GM21423 (cell line): Measurements from ENCODE around the gene GRIA4.

Experiments used
- ATAC-seq: cut with Tn5 transposase; IDR thresholded peaks from one replicate; pipeline ENCODE4 v1.9.1; 2021; ENCODE audit warnings: mild to moderate bottlenecking, moderate library complexity; ENCODE audit not compliant: unreplicated experiment

Gene GRIA4

GRCh38 chr11:105609832-105610781 is at the start of gene GRIA4:
TSS of gene GRIA4 (plus strand) at chr11:105610073. CDS start at chr11:105610998, 925 bp downstream.
- no peak for ATAC-seq

- ATAC-seq: no peak
Observed at GRCh38 chr11:105573091-105573490, 36.8 kb upstream of the GRIA4 start.

- no peak for ATAC-seq
Observed at GRCh38 chr11:105574974-105575373, 34.9 kb upstream of the GRIA4 start.

GRCh38 chr11:105577641-105578040 is 32.2 kb upstream of the GRIA4 start:
- no peak for ATAC-seq

GRCh38 chr11:105579111-105579510 is 30.8 kb upstream of the GRIA4 start:
- ATAC-seq: no peak

- no peak for ATAC-seq
Observed at GRCh38 chr11:105582497-105582896, 27.4 kb upstream of the GRIA4 start.

- ATAC-seq: no peak
Observed at GRCh38 chr11:105588001-105588400, 21.9 kb upstream of the GRIA4 start.

GRCh38 chr11:105589346-105589745 is 20.5 kb upstream of the GRIA4 start:
- no peak for ATAC-seq

- ATAC-seq: no peak
Observed at GRCh38 chr11:105592035-105592434, 17.8 kb upstream of the GRIA4 start.

- ATAC-seq: no peak
Observed at GRCh38 chr11:105598371-105598770, 11.5 kb upstream of the GRIA4 start.

GRCh38 chr11:105603156-105603555 is 6.7 kb upstream of the GRIA4 start:
- ATAC-seq: no peak

- ATAC-seq: peak; percentile 82
Observed at GRCh38 chr11:105609341-105609781, 512 bp upstream of the GRIA4 start.

GRCh38 chr11:105610871-105611571 is 1.1 kb downstream of the GRIA4 start:
- ATAC-seq: no peak

- no peak for ATAC-seq
Observed at GRCh38 chr11:105611572-105612441, 1.9 kb downstream of the GRIA4 start.

GRCh38 chr11:105612771-105613170 is 2.9 kb downstream of the GRIA4 start:
- ATAC-seq: no peak

- no peak for ATAC-seq
Observed at GRCh38 chr11:105613183-105613582, 3.3 kb downstream of the GRIA4 start.

GRCh38 chr11:105618343-105618955 is 8.6 kb downstream of the GRIA4 start:
- ATAC-seq: no peak

- no peak for ATAC-seq
Observed at GRCh38 chr11:105619556-105619955, 9.7 kb downstream of the GRIA4 start.

GRCh38 chr11:105622016-105622415 is 12.1 kb downstream of the GRIA4 start:
- no peak for ATAC-seq

GRCh38 chr11:105632316-105632715 is 22.4 kb downstream of the GRIA4 start:
- ATAC-seq: no peak
